Ramos (cell line): Measurements from ENCODE around the gene FBXO31.

Experiments used
- in situ Hi-C: fragments of 300-500 bp; cut with MboI; formaldehyde crosslinking; loops from one replicate; pipeline ENCODE4 v1.14.3; 2022; ENCODE audit warnings: low sequenced_read_pairs; ENCODE audit not compliant: unreplicated experiment

Gene FBXO31, protein sequence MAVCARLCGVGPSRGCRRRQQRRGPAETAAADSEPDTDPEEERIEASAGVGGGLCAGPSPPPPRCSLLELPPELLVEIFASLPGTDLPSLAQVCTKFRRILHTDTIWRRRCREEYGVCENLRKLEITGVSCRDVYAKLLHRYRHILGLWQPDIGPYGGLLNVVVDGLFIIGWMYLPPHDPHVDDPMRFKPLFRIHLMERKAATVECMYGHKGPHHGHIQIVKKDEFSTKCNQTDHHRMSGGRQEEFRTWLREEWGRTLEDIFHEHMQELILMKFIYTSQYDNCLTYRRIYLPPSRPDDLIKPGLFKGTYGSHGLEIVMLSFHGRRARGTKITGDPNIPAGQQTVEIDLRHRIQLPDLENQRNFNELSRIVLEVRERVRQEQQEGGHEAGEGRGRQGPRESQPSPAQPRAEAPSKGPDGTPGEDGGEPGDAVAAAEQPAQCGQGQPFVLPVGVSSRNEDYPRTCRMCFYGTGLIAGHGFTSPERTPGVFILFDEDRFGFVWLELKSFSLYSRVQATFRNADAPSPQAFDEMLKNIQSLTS

DNA sequence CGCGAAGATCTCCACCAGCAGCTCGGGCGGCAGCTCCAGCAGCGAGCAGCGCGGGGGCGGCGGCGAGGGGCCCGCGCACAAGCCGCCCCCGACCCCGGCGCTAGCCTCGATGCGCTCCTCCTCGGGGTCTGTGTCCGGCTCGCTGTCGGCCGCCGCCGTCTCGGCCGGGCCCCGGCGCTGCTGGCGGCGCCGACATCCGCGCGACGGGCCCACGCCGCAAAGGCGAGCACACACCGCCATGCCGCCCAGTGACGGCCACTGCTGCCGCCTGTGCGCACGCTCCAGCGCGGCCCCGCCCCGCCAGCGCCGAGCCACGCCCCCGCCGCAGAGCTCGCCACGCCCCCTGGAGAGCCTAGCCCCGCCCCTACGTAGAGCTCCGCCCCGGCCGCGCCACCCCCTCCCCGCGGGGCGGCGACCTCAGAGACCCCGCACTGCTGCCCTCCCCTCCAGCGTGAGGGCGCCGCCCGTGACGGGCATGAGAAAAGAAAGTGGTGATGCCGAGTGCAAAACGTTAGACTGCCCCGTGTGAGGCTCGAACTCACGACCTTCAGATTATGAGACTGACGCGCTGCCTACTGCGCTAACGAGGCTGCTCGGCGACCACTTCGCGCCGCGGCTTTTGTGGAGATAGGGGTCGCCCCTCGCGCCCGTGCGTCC, at the start of gene FBXO31:
TSS of gene FBXO31 (minus strand) at position 272 of the 657 bp plus-strand sequence. CDS start at position 240, 32 bp downstream.
- in situ Hi-C loops: no loop called here

DNA sequence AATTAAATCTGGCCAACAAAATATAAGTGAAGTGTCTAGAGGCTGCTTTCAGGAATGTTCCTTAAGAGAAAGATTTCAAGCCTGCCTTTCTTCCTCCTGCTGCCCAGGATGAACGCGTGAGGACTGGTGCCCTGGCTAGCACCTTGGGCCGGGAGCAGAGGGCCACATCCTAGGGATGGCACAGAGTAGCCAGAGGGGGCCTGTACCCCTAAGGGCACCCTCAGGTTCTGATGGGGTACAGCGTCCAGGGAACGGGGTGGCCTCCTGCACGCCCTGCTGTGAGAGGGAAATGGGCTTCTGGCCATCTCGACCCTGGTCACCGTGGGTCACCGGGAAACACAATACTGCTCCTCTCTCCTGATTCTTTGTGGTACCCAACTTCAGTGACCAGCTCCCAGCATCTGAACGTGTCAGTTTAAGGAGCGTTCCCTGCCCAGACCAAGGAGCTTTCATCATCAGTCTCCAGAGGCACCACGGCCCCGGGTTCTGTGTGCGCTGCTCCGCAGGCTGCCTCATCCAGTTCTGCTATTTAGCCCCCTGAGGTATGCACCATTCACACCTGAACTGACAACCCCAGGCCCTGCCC, 48.8 kb upstream of the FBXO31 start:
- in situ Hi-C loops: no loop called here

DNA sequence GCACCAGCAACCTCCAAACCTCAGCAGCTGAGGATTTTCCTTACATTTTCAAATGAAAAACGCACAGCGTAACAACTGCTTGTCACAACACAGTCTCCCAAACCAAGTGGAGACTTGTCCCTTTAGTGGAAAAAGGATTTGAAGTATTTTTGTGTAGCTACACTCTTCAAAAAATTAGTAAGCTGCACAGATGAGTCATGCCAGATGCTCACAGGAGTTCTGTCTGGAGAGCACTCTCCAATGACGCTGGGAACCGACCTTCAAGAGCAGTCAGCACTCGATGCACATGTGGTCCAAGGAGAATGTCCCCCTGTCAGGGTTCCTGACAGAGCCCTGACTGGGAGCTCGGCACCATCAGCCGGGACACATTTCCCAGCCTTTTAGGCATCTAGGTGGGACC, 48.4 kb upstream of the FBXO31 start:
- in situ Hi-C loops: no loop called here

DNA sequence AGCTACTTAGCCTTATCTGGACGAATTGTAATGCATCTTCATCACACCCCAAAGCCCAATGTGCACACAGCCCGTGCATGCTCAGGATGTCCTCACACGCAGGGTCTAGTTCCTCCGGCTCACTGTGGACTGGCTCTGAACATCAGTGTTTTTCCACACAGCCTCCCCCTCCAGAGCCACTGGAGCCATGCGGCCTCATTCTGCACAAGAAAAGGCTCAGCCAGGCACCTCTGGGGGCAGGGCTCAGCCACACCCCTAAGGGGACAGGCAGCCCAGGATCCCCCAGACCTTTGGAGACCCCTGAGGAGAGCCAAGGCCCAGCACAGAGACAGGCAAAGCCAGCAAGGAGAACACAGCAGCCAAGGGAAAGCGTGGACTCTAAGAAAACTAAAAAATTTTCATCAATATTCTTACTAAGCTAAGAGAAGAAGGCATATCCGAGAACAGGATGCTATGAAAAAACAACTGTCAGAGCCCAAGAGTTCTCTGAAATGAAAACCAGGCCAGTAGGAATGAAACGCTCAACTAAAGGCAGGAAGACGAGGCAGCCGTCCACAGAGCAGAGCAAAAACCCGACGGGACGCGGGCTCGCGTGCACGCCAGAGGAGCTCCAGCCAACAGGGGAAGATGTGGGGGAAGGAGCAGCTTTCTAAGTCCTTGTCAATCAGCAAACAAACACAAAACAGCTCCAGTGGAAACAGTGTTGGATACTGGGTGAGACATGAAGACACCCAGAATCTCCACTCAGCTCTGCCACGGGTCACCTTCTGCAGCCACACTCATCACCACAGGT, 43.0 kb upstream of the FBXO31 start:
- in situ Hi-C loops: no loop called here

DNA sequence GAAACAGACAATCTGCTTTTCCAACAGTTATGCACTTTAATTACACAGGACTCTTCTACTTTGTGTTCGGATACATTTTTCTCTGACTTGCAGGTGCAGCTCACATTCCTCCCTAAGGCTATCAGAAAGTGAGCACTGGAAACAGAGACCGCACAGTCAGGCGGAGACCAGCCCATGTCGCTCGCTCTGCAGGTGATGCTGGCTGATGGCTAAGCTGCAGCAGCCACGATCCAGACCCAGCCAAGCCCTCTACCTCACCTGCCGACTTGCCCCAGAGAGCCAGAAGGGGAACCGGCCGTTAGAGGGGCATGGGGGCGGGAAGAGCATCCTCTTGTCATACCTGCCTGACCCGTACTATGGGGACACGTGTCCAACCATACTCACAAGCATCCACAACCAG, 42.4 kb upstream of the FBXO31 start:
- in situ Hi-C loops: no loop called here

DNA sequence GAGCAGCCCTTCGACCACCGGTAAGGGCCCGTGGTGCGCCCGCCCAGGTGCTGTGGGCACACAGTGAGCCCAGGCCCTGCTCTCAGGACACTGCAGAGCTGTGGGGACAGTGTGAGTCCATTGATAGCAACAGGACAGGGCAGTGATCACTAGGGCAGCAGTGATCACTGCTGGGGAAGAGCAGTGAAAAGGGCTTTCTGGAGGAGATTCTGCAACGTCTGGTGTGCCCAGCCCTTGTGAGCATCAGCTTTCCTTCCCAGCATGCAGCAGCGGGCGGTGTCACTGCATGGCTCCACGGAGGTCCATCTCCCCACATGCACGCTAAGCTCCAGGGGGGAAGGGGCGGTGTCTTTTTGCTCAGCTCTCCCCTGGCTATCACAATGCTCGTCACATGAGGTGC, 40.7 kb upstream of the FBXO31 start:
- in situ Hi-C loops: no loop called here

DNA sequence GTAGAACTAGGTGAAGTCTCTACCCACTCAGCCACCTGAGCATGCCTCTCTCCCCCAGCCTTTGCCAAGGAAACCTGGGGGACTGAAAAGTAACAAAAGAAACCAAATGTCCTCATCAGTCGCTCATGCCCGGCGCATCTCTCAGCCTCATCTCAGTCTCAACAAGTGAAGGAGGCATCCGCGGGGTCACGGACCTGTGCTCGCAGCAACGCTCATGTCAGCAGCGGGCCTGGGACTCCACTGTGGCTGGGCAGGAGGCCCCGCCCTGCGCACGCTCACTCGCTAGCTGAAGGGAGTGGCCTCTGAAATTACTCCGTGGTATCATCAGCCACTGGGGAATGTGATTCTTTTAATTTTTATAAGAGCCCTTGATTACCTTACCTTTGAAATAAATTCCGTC, 39.9 kb upstream of the FBXO31 start:
- in situ Hi-C loops: no loop called here

DNA sequence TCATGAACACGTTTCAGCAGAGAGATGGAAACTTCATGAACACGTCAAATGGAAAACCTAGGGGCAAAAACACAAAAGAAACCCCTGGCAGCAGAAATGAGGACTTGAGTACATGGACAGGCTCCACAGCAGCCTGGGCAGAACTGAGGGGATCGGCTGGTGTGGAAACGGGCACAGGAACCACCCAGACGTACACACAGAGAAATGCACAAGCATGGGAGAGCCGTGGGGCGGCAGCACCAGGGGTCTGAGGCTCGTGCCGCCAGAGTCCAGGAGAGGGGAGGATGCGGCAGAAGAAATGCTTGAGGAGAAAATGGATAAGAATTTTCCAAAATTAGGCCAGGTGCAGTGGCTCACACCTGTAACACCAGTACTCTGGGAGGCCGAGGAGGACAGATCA, 38.5 kb upstream of the FBXO31 start:
- in situ Hi-C loops: no loop called here

DNA sequence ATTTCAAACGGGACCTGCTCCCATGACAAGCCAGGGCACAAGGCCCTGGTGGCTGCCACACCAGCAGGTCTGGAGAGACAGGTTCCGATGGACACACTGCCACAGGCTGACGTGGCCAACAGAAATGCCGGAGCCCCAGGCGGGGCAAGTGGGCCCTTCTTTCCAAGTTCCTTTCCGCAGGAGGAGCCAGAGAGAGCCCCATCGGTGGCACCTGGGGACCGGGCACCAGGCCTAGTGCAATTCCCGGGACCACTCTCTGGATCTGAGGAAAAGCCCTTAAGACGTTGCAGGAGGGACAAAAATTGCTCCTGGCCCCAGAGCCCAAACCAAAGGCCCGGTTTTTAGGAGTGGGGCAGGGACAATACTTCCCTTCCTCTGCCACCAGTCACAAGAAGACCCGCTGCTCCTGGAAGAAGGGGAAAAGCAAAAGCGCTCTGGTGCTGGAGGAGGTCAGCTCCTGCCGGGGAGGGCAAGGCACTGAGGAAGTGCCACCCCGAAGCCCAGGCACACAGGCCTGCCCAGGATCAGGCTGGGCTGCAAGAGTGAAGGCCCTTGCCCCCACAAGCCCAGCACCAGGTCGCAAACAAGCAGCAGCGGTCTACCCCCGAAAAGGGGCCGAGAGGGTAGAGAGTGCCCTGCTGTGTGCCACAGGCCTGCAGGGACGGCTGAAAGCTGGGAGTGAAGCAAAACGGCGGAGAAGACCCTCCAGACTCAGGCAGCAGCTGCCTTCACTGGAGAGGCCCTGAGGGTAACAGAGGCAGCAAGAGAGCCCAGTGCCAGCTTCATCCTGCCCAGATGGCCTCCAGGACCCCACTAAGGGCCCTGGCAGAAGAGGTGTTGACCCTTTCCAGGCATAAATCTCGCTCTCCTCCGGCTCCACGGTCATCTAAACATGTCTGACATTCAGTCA, 37.7 kb upstream of the FBXO31 start:
- in situ Hi-C loops: no loop called here

DNA sequence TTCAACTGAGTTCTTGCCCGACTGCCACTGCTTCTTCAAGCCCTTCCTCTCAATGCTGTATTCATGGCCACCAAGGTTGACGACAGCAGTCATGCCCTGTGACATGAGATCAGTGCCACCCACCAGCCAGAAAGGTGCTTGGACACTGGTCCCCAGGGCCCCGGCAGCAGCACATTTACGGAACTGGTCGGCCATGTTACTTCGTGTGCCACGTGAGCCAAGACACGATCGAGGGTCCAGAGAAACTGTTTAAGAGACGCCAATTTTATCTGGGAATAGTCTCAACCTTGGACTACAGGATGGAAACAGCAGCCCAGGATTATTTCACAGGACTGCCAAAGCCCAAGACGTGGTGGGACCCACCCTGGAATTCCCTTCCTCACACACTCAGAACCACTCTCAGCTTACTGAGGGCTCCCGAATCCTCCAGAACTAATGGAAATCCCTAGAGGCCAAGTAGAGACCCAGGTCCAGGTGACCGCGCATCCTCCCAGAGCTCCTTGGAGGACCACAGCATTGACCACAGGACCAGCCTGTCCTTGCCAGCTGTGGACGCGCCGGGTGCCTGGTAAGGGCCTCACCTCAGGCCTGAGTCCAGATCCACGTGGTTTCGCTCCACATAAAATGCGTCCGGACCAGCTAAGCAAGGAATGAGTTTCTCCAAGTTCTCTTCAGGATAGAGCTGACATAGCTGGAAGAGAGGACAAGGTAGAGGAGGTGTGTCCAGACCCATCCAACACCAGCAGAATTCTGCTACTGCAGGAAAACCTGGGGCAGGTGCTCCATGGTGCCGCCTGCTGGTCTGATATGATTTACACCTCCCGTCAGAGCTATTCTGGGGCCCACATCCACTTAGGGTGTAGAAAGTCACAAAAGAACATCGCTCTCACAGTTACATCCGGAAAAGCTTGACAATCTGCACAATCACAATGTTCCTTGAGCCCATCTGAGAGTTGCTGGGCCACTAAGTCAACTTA, 36.7 kb upstream of the FBXO31 start:
- in situ Hi-C loops: no loop called here

DNA sequence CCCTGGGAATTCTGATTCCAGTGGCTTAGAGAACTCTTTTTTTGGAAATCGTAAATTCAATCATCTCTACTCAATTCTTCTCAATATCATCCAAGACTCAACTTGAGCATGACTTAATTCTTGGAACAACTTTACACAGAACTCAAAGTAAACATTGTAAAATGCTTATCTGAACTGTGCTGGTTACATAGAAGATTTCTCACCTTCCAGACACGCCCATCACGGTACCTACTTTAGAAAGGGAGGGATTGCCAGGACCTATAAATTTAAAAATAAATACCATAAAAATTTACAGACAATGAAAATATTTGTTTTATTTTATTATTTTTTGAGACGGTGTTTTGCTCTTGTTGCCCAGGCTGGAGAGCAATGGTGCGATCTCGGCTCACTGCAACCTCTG, 35.1 kb upstream of the FBXO31 start:
- in situ Hi-C loops: no loop called here

DNA sequence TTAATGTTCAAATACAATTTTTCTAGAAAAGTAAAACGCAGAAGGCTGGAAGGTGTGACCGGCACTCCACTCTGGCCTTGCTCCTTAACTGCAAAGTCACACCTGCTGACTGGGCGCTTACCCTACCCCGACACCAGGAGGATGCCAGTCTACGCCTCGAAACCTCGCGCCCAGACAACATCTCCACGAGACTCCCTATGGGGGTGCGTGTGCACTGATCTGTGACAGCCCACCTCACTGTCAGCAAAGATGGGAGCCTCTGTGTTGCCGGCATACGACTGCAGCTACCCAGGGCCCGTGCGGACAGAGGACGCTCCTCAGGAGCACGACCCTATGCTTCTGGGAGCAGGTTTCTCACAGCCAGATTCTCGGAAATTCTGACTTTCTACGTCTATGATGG, 34.6 kb upstream of the FBXO31 start:
- in situ Hi-C loops: no loop called here

DNA sequence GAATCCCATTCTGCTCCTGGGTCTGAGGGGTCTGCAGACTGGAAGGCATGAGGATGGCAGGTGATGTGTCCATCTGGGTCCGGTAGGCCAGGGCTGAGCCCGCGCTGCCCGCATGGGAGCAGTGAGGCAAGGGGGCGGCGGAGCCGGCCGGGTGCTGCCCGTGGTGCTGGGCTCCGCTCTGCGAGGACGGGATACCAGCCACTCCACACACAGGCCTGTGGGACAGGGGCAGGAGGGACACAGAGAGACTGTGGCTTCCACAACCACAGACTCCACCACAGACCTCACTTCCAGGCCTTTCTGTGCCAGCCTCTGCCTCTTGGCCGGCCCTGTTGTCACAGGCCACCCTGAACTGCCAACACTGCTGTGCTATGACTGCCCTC, 33.9 kb upstream of the FBXO31 start:
- in situ Hi-C loops: no loop called here

DNA sequence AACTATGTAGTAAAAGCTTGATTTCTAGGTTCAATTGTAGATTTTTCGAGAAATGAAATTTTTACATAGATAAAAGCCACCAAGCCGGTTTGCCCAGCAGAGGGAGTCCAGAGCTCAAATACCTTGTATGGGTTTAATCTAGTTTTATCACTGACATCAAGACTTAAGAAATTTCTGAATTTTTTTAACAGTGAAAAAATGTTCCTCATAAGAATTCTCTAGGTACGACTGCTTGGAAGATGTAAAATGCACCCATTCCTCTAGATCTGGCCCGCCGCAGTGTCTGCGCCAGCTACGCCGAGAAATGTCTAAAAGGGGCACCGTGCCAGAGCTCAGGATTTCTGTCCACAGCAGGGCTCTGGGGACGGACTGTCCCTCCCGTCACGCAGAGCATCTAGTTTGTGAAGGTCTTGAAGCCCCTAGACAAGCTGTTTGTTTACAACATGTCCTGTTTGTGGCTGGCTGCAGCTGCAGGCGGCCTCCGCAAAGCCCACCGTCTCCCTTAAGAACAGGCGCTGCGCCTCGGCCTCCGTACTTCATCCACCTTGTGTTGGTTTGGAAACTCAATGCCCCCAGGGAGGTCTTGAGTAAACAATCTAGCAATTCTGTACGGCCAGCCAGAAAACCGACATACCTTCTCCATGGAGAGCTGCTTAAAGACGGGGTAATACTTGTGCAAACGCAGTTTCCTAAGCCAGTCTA, 33.4 kb upstream of the FBXO31 start:
- in situ Hi-C loops: no loop called here

DNA sequence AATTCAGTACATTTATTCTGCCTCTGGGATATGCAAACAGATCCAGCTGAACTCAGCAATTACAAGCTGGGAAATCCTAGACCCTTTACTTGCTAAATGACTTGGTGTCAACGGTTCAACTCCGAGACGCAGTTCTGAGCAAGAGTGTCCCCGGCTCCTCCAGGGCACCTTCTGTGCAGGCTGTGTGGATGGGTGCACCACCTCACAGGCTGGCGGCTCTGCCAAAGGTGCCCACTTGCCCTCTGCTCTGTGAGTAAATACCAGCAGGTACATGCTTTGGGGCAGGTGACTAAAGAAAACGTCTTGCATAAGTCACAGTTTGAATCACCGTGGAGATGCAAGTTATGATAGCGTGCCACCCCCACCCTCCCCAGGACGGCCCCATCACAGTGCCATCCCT, 31.9 kb upstream of the FBXO31 start:
- in situ Hi-C loops: no loop called here

DNA sequence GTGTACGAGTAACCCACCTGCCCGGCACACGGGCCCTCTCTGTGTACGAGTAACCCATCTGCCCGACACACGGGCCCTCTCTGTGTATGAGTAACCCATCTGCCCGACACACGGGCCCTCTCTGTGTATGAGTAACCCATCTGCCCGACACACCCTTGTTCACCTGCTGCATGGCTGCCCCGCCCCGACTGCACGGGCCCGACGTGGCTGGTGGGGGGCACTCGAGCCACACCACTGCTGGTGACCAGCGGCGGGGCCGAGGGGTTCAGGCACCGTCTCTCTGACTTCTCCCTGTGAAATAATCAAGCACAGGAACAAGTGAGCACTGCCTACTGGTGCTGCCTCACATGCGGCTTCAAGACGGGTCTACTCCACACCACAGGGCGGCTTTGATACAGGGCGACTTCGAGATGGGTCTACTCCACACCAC, 30.7 kb upstream of the FBXO31 start:
- in situ Hi-C loops: no loop called here

DNA sequence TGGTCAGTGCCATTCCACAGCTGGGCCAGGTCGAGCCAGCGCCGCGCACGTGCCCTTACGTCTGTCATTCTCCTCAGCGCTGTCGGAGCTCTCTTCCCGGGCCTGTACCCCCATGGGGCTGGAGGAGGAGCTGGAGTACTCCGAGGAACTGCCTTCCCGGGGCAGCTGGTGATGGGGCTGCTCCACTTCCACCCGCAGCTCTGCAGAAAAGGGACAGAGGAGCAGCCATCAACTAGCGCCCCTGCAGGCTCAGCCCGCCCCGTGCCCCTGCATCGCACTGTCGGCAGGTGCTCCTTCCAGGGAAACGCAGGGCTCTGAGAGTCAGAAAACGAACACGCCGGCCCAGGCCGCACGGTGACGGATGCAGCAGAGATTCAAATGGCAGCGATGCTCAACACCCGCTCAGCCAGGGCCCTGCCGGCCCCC, 29.4 kb upstream of the FBXO31 start:
- in situ Hi-C loops: no loop called here
